ENCODE results near the gene PTPN4.
A peak's percentile ranks its signal among the peaks of the same experiment; 100 is the strongest.

PTPN4 gene

GRCh38 chr2:119853777-119854399 is 94.2 kb downstream of the PTPN4 start:
- no peak for DNase-seq (ENCODE audit: low spot score)

GRCh38 chr2:119856469-119856901 is 96.8 kb downstream of the PTPN4 start:
- peak; percentile 15 for DNase-seq (ENCODE audit: low spot score)

GRCh38 chr2:119857742-119858141 is 98.0 kb downstream of the PTPN4 start:
- no peak for DNase-seq (ENCODE audit: low spot score)

- no peak for DNase-seq (ENCODE audit: low spot score)
Measured at GRCh38 chr2:119859528-119859927, 99.8 kb downstream of the PTPN4 start.

GRCh38 chr2:119860924-119861323 is 101.2 kb downstream of the PTPN4 start:
- DNase-seq (ENCODE audit: low spot score): no peak

GRCh38 chr2:119862127-119862889 is 102.6 kb downstream of the PTPN4 start:
- DNase-seq (ENCODE audit: low spot score): no peak

GRCh38 chr2:119864318-119864717 is 104.6 kb downstream of the PTPN4 start:
- peak; percentile 30 for DNase-seq (ENCODE audit: low spot score)

GRCh38 chr2:119871725-119872124 is 112.0 kb downstream of the PTPN4 start:
- DNase-seq (ENCODE audit: low spot score): no peak

- no peak for DNase-seq (ENCODE audit: low spot score)
Measured at GRCh38 chr2:119873350-119874315, 113.9 kb downstream of the PTPN4 start.

- DNase-seq (ENCODE audit: low spot score): no peak
Measured at GRCh38 chr2:119879502-119879901, 119.8 kb downstream of the PTPN4 start.

- DNase-seq (ENCODE audit: low spot score): no peak
Measured at GRCh38 chr2:119888680-119889079, 129.0 kb downstream of the PTPN4 start.

- no peak for DNase-seq (ENCODE audit: low spot score)
Measured at GRCh38 chr2:119897736-119898395, 138.1 kb downstream of the PTPN4 start.

- no peak for DNase-seq (ENCODE audit: low spot score)
Measured at GRCh38 chr2:119901013-119901412, 141.3 kb downstream of the PTPN4 start.

GRCh38 chr2:119910566-119910965 is 150.8 kb downstream of the PTPN4 start:
- no peak for DNase-seq (ENCODE audit: low spot score)

GRCh38 chr2:119914266-119914665 is 154.5 kb downstream of the PTPN4 start:
- no peak for DNase-seq (ENCODE audit: low spot score)

GRCh38 chr2:119921825-119922224 is 162.1 kb downstream of the PTPN4 start:
- no peak for DNase-seq (ENCODE audit: low spot score)

GRCh38 chr2:119922699-119923098 is 163.0 kb downstream of the PTPN4 start:
- no peak for DNase-seq (ENCODE audit: low spot score)

- DNase-seq (ENCODE audit: low spot score): no peak
Measured at GRCh38 chr2:119929537-119929936, 169.8 kb downstream of the PTPN4 start.

- DNase-seq (ENCODE audit: low spot score): no peak
Measured at GRCh38 chr2:119932809-119933208, 173.1 kb downstream of the PTPN4 start.

GRCh38 chr2:119934319-119934718 is 174.6 kb downstream of the PTPN4 start:
- DNase-seq (ENCODE audit: low spot score): no peak

GRCh38 chr2:119937680-119938079 is 178.0 kb downstream of the PTPN4 start:
- DNase-seq (ENCODE audit: low spot score): no peak

- no peak for DNase-seq (ENCODE audit: low spot score)
Measured at GRCh38 chr2:119939915-119940314, 180.2 kb downstream of the PTPN4 start.

Data from kidney capillary endothelial cell (primary cell).